WERI-Rb-1 (cell line): ENCODE results near the gene OASL.

ENCODE experiments used
- DNase-seq: peaks from one replicate; pipeline ENCODE4 v3.0.0-alpha.2; 2020
- H3K27ac ChIP-seq: fragments of 250-450 bp; sonication (Bioruptor Pico); 2 replicates; pipeline ENCODE4 v1.5.1; 2020; ENCODE audit warnings: mild to moderate bottlenecking, moderate library complexity
- H3K27me3 ChIP-seq: fragments of 250-450 bp; sonication (Bioruptor Pico); 2 replicates; pipeline ENCODE4 v1.5.1; 2021; ENCODE audit warnings: mild to moderate bottlenecking, low read depth, moderate library complexity; ENCODE audit not compliant: insufficient read depth, severe bottlenecking
- H3K36me3 ChIP-seq: fragments of 250-450 bp; sonication (Bioruptor Pico); 2 replicates; pipeline ENCODE4 v1.5.1; 2020; ENCODE audit warnings: mild to moderate bottlenecking, moderate library complexity
- H3K4me3 ChIP-seq: 2 replicates; pipeline ENCODE4 v1.5.1; 2011; ENCODE audit warnings: low read depth, mild to moderate bottlenecking, control low read depth, low read length
- H3K9me3 ChIP-seq: fragments of 250-450 bp; sonication (Bioruptor Pico); 2 replicates; pipeline ENCODE4 v1.5.1; 2021; ENCODE audit warnings: mild to moderate bottlenecking, moderate library complexity; ENCODE audit not compliant: severe bottlenecking
- CTCF ChIP-seq: IDR thresholded peaks from 2 replicates; pipeline ENCODE4 v1.5.1; 2011; ENCODE audit warnings: low read depth, mild to moderate bottlenecking, control low read depth, inconsistent platforms, low read length

OASL gene

GRCh38 chr12:120994059-120994458, 45.0 kb downstream of the OASL start:
- no peak overlapping the region for H3K27ac ChIP-seq
- H3K36me3 ChIP-seq, result no peaks in the 10 kb centered on the region
- H3K27me3 ChIP-seq, result peaks cover 6% of the 10 kb centered on the region
- H3K9me3 ChIP-seq, result no peaks in the 10 kb centered on the region
- no peak for TF ChIP-seq CTCF
- H3K4me3 ChIP-seq, result no peak overlapping the region
- no peak for DNase-seq

- H3K27me3 ChIP-seq, result peaks cover 6% of the 10 kb centered on the region
- no peaks in the 10 kb centered on the region for H3K36me3 ChIP-seq
- H3K9me3 ChIP-seq, result no peaks in the 10 kb centered on the region
- no peak for DNase-seq
- no peak overlapping the region for H3K27ac ChIP-seq
- no peak overlapping the region for H3K4me3 ChIP-seq
- TF ChIP-seq CTCF, result no peak
Measured at GRCh38 chr12:120993496-120993895, 45.5 kb downstream of the OASL start.

- Histone ChIP-seq H3K36me3 (no peaks in the 10 kb centered on the region), H3K27me3 (peaks cover 6% of the 10 kb centered on the region), H3K9me3 (no peaks in the 10 kb centered on the region), H3K4me3 (no peak overlapping the region), H3K27ac (no peak overlapping the region)
- TF ChIP-seq CTCF, result no peak
- no peak for DNase-seq
Measured at GRCh38 chr12:120992989-120993388, 46.1 kb downstream of the OASL start.

- H3K9me3 ChIP-seq, result no peaks in the 10 kb centered on the region
- no peak for DNase-seq
- no peak for TF ChIP-seq CTCF
- H3K27me3 ChIP-seq, result peaks cover 6% of the 10 kb centered on the region
- H3K27ac ChIP-seq, result no peak overlapping the region
- H3K36me3 ChIP-seq, result no peaks in the 10 kb centered on the region
- H3K4me3 ChIP-seq, result no peak overlapping the region
Measured at GRCh38 chr12:120991965-120992364, 47.1 kb downstream of the OASL start.

- Histone ChIP-seq H3K27ac (no peak overlapping the region), H3K4me3 (no peak overlapping the region), H3K9me3 (no peaks in the 10 kb centered on the region), H3K27me3 (peaks cover 6% of the 10 kb centered on the region), H3K36me3 (no peaks in the 10 kb centered on the region)
- no peak for TF ChIP-seq CTCF
- DNase-seq, result no peak
Measured at GRCh38 chr12:120990487-120991055, 48.5 kb downstream of the OASL start.

GRCh38 chr12:120989687-120990086, 49.4 kb downstream of the OASL start:
- no peak for DNase-seq
- no peaks in the 10 kb centered on the region for H3K36me3 ChIP-seq
- no peaks in the 10 kb centered on the region for H3K9me3 ChIP-seq
- no peak overlapping the region for H3K27ac ChIP-seq
- no peak for TF ChIP-seq CTCF
- peaks cover 6% of the 10 kb centered on the region for H3K27me3 ChIP-seq
- H3K4me3 ChIP-seq, result no peak overlapping the region
